DND-41 (cell line): ENCODE measurements around the gene LLGL1.

Source experiments
- ATAC-seq: fragments of 200-7000 bp; cut with Tn5 transposase; 3 replicates; pipeline ENCODE4 v1.9.1; 2021; ENCODE audit warnings: low read depth; ENCODE audit not compliant: insufficient read depth
- DNase-seq: peaks from one replicate; pipeline ENCODE4 v3.0.0-alpha.2; 2020
- H2AFZ ChIP-seq: 2 replicates; pipeline ENCODE4 v1.6.0; 2012; ENCODE audit warnings: low read depth, low read length
- H3K27ac ChIP-seq: 2 replicates; pipeline ENCODE4 v1.5.1; 2012; ENCODE audit warnings: low read length, inconsistent platforms
- H3K27me3 ChIP-seq: fragments of 200-600 bp; sonication (generic); 2 replicates; pipeline ENCODE4 v1.6.0; 2012; ENCODE audit warnings: low read length, mild to moderate bottlenecking, inconsistent platforms; ENCODE audit not compliant: insufficient read depth, poor library complexity
- H3K36me3 ChIP-seq: 2 replicates; pipeline ENCODE4 v1.5.1; 2012; ENCODE audit warnings: low read length, inconsistent platforms; ENCODE audit not compliant: insufficient read depth
- H3K4me1 ChIP-seq: 2 replicates; pipeline ENCODE4 v1.5.1; 2012; ENCODE audit warnings: mild to moderate bottlenecking, low read length; ENCODE audit not compliant: insufficient read depth
- H3K4me2 ChIP-seq: 2 replicates; pipeline ENCODE4 v1.6.0; 2012; ENCODE audit warnings: mild to moderate bottlenecking, moderate library complexity, low read length, inconsistent platforms; ENCODE audit not compliant: insufficient read depth
- H3K4me3 ChIP-seq, 2 experiments: fragments of 200-600 bp in 1 of 2; shearing (Covaris generic) in 1 of 2; 2 replicates each; pipeline ENCODE4 v1.5.1; 2012 to 2016; ENCODE audit warnings: inconsistent platforms in 2 of 2, low read length in 2 of 2, mild to moderate bottlenecking in 2 of 2, low read depth in 1 of 2, moderate library complexity in 1 of 2
- H3K79me2 ChIP-seq: 2 replicates; pipeline ENCODE4 v1.6.0; 2012; ENCODE audit warnings: low read length, inconsistent platforms; ENCODE audit not compliant: insufficient read depth
- H3K9ac ChIP-seq: 2 replicates; pipeline ENCODE4 v1.6.0; 2012; ENCODE audit warnings: low read depth, mild to moderate bottlenecking, inconsistent platforms, low read length, moderate library complexity
- H3K9me3 ChIP-seq: 2 replicates; pipeline ENCODE4 v1.5.1; 2012; ENCODE audit warnings: low read length, moderate library complexity, mild to moderate bottlenecking, inconsistent platforms; ENCODE audit not compliant: insufficient read depth, severe bottlenecking
- H4K20me1 ChIP-seq: 2 replicates; pipeline ENCODE4 v1.6.0; 2012; ENCODE audit warnings: low read length; ENCODE audit not compliant: insufficient read depth
- EZH2 ChIP-seq: IDR thresholded peaks from 3 replicates; pipeline ENCODE4 v1.6.1; 2012; ENCODE audit warnings: borderline replicate concordance, low read depth, mild to moderate bottlenecking, moderate library complexity, low read length, inconsistent platforms; ENCODE audit not compliant: severe bottlenecking
- TF ChIP-seq, protein P1 (sequence below): IDR thresholded peaks from 2 replicates; pipeline ENCODE4 v1.5.1; 2012; ENCODE audit warnings: borderline replicate concordance, low read length, moderate library complexity, mild to moderate bottlenecking; ENCODE audit not compliant: poor library complexity, severe bottlenecking; ENCODE audit errors: extremely low read depth

LLGL1 gene

DNA sequence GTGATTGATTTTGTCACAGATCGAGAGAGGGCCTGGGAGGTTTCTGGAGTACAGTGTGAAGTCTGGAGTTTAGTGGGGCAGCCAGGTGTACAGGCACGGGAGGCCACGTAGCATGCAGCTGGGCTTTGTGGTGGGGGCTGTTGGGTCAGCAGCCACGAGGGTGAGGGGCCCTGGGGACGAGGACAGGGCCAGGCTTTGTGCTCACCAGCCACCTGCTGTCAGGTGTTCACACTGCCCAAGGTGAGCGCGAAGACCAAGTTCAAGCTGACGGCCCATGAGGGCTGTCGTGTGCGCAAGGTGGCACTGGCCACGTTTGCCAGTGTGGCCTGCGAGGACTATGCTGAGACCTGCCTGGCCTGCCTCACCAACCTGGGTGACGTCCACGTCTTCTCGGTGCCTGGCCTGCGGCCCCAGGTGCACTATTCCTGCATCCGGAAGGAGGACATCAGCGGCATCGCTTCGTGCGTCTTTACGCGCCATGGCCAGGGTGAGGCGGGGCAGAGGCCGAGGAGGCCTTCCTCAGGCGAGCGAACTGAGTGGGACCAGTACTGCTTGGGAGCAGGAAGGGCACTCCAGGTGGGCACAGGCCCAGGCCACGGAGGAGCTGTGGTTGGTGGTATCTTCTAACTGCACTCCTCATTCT is 15.9 kb downstream of the LLGL1 start:
- Histone ChIP-seq H3K9ac (no peak overlapping the region), H2AFZ (no peak overlapping the region), H3K4me1 (no peaks in the 10 kb centered on the region), H3K9me3 (no peaks in the 10 kb centered on the region), H3K79me2 (no peaks in the 10 kb centered on the region), H3K27me3 (no peaks in the 10 kb centered on the region), H3K36me3 (peaks cover 70% of the 10 kb centered on the region), H3K4me3 (no peak overlapping the region), H3K4me2 (no peak overlapping the region), H3K27ac (no peak overlapping the region), H4K20me1 (0 out of 2 replicates have a peak, but pooled peaks cover 3% of the 10 kb centered on the region)
- ATAC-seq (no peak), DNase-seq (no peak)
- TF ChIP-seq, protein P1, sequence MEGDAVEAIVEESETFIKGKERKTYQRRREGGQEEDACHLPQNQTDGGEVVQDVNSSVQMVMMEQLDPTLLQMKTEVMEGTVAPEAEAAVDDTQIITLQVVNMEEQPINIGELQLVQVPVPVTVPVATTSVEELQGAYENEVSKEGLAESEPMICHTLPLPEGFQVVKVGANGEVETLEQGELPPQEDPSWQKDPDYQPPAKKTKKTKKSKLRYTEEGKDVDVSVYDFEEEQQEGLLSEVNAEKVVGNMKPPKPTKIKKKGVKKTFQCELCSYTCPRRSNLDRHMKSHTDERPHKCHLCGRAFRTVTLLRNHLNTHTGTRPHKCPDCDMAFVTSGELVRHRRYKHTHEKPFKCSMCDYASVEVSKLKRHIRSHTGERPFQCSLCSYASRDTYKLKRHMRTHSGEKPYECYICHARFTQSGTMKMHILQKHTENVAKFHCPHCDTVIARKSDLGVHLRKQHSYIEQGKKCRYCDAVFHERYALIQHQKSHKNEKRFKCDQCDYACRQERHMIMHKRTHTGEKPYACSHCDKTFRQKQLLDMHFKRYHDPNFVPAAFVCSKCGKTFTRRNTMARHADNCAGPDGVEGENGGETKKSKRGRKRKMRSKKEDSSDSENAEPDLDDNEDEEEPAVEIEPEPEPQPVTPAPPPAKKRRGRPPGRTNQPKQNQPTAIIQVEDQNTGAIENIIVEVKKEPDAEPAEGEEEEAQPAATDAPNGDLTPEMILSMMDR, result no peak
- no peak for TF ChIP-seq EZH2

DNA sequence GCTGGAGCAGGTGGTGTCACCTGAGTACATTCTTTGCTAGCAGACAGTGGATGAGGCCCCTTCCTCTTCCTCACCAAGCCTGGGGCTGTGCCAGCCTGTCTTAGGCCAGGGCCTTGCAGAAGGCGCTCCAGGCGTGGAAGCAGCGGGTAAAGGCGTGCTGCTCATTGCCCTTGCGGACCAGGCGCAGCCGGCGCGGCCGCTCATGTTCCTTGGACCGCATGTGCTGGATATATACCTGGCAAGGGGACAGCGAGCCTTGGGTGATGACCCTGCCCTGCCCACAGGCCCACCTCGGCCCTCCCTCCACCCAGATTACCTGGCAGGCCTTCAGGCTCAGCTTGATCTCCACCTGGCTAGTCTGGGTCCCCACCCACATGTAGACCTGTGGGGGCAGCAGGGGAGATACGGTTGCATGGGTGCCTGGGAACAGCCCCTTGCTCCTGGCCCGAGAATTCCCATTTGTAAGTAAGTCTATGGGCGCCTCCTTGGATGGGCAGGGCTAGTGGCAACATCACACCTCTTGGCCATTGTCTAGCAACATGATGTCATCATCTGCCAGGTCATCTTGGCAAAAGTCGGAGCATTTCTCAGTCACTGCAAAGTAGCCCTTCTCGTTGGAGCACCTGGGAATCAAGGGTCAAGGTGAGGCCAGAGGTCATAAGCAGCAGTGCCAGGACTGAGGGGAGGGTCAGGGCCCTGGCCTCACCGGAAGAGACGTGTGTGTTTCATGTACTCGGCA is 19.8 kb downstream of the LLGL1 start:
- H3K27ac ChIP-seq, result no peak overlapping the region
- no peak for DNase-seq
- no peaks in the 10 kb centered on the region for H3K4me1 ChIP-seq
- no peak overlapping the region for H2AFZ ChIP-seq
- no peaks in the 10 kb centered on the region for H3K9me3 ChIP-seq
- H3K36me3 ChIP-seq, result peaks cover 83% of the 10 kb centered on the region
- peaks cover 11% of the 10 kb centered on the region for H4K20me1 ChIP-seq
- H3K4me2 ChIP-seq, result no peak overlapping the region
- no peaks in the 10 kb centered on the region for H3K27me3 ChIP-seq
- H3K4me3 ChIP-seq, result no peak overlapping the region
- ATAC-seq, result no peak
- TF ChIP-seq, protein P1, result no peak
- H3K9ac ChIP-seq, result no peak overlapping the region
- no peaks in the 10 kb centered on the region for H3K79me2 ChIP-seq

DNA sequence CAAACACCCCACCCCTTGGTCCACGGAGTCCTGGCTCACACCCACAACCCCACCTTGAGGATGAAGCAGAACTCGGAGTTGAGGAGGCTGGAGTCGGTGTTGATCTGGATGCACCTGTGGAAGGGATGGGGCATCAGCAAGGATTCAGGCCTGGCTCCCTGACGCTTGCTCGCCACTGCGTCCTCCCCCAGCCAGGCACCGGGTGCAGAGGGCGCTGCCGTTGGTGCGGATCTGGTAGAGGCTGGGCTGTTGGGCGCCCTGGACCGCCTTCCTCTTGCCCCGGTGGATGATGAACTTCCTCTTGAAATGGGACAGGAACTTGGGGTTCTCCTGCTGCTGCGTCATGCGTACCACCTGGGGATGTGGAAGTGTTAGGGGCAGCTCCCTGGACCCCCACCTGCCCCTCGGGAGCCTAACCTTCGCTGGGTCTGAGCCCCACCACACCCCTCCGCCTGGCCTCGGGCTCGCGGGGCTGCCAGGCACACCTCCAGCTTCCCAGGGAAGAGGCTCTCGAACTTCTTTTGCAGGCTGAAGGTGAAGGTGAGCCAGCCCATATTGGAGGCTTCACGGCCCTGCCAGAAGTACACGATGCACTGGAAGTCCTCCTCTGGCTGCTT is 20.8 kb downstream of the LLGL1 start:
- no peak overlapping the region for H3K9ac ChIP-seq
- no peaks in the 10 kb centered on the region for H3K9me3 ChIP-seq
- DNase-seq, result no peak
- H3K27ac ChIP-seq, result no peak overlapping the region
- no peak overlapping the region for H3K4me2 ChIP-seq
- no peaks in the 10 kb centered on the region for H3K27me3 ChIP-seq
- TF ChIP-seq EZH2, result no peak
- TF ChIP-seq, protein P1, result no peak
- ATAC-seq, result no peak
- H3K36me3 ChIP-seq, result peaks cover 88% of the 10 kb centered on the region
- no peaks in the 10 kb centered on the region for H3K4me1 ChIP-seq
- H3K4me3 ChIP-seq, result no peak overlapping the region
- H3K79me2 ChIP-seq, result no peaks in the 10 kb centered on the region
- no peak overlapping the region for H2AFZ ChIP-seq
- peaks cover 11% of the 10 kb centered on the region for H4K20me1 ChIP-seq
